GM21529 (cell line): Measurements from ENCODE around the gene ELAC2.

Source experiments
- ATAC-seq: cut with Tn5 transposase; IDR thresholded peaks from one replicate; pipeline ENCODE4 v1.9.1; 2021; ENCODE audit not compliant: unreplicated experiment

The ELAC2 gene

GRCh38 chr17:13016881-13017654 is 759 bp downstream of the ELAC2 start:
- ATAC-seq = peak; percentile 10

GRCh38 chr17:13014801-13015200 is 3.0 kb downstream of the ELAC2 start:
- no peak for ATAC-seq

DNA sequence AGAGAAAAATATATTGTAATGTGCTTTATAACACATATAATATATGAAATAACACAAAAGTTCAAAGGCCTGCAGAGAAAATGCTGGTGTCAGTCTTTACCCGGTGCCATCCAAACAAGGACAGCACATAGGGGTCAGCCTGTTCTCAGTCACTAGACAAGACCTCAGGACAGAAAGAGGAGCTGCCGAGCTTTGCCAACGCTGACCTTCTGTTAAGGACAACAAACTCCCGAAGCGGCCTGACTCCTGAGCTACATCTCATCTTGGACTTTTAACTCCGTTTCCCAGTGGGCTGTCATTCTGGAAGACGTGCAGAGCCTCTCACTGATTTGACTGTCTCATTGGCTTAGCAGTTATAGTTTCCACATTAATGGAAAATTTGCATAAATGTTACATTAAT is 6.9 kb downstream of the ELAC2 start:
- no peak for ATAC-seq

GRCh38 chr17:13008461-13008860 is 9.4 kb downstream of the ELAC2 start:
- ATAC-seq = no peak

DNA sequence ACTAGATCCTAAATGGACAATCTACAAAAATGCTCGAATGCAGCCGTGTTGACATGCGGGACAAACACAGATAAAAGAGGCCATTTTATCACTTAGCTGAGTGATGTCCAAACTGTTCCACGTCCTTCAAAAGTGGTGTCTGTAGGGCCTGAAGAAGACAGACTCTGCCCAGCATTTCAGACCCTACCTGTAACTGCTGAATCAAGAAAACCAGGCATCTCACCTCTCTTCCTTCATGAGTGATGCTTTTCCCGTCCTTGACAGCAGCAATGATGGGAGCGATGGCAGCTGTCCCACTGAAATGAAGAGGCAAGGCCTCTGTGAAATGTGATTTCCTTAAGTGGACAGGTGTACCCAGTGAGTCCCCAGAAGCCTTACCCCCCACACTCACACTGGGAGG is 12.3 kb downstream of the ELAC2 start:
- no peak for ATAC-seq

DNA sequence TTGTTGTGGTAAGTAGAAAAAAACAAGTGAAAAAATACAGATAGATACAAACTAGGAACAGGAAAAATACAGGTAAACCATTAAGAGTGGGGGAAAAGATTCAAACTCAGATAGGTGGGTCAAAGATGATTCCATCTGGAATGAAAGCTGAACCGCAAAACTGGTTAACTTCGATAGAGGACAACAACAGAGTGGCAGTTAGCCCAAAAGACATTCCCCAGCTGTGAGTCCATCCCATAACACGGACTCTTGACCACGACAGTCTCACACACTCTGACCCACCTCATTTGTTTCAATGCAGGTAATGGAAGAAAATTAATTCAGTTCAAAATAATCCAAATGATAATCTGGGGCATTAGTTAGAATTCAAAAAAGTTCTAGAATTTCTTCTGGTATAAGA is 13.5 kb downstream of the ELAC2 start:
- ATAC-seq = no peak

- ATAC-seq = no peak
Observed at GRCh38 chr17:13003927-13004326, 13.9 kb downstream of the ELAC2 start.

GRCh38 chr17:13003454-13003851 is 14.4 kb downstream of the ELAC2 start:
- ATAC-seq = no peak

GRCh38 chr17:13002761-13003453 is 14.9 kb downstream of the ELAC2 start:
- no peak for ATAC-seq

GRCh38 chr17:13001991-13002615 is 15.7 kb downstream of the ELAC2 start:
- no peak for ATAC-seq

- no peak for ATAC-seq
Observed at GRCh38 chr17:13000561-13000960, 17.3 kb downstream of the ELAC2 start.

DNA sequence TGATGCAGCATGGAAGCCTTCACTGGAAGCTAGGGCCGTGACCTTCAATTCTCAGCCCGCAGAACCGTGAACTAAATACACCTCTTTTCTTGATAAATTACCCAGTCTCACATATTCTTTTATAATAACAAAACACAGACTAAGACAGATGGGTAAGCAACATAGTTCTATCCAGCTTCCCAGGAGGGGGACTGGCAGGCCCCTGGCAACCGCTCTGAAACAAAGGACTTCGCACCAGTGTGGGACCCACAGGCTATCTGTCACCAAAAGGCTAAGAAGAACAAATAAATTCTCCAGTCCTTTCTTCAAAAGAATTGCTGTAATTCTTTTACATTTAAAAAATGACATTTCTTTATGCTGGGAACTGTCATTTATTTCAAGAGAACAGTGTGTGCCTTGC is 19.0 kb downstream of the ELAC2 start:
- ATAC-seq = no peak

DNA sequence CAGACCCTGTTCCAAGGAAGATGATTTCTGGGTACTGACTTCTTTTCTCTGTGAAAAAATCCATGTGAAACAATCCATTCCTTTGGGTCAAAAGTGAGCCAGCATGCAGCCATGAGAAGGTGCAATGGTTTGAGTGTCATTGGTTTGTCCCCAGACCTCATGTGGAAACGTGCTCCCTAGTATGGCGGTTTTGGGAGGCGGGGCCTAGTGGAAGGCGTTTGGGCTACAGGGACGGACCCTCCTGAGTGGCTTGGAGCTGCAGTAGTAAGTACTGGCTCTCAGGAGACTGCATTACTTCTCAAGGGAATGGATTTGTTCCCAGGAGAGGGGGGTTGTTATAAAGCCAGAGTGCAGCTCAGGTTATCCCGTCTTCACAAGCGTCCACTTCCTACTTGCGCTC is 19.4 kb downstream of the ELAC2 start:
- no peak for ATAC-seq

DNA sequence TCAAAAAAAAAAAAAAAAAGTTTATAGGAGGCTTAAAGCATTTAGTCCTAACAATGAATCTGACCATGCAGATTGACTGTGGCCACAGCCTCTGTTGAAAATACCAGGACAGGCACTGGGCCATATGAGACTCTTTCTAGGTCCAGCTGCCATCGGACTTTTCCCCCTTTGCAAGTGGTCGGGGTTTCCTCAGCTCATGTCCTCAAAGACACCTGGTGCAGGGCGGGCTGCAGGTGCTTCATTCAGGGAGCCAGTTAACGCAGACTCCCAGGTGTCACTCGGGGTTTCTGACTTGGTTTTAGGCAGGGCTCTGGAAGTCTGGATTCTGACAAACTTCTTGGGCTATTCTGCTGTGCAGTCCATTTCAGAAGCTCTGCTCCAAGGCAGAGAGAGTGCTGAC is 20.9 kb downstream of the ELAC2 start:
- no peak for ATAC-seq

DNA sequence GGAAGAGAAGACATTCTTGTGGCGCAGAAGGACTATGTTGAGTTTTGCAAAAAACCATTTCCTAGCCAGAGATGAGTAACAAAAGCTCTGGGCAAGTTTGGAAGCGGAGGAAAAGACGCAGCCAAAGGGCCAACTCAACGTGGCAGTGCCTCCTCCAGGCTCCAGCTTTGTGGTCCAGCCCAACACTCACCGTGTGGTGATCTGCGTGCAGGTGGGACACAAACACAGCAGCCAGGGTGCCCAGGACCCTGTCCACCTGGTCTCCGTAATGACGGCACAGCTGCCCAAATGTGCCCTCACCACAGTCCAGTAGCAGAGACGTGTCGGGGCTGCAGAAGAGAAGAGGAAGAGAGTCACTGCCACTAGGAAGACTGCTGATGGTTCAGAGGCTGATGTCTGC is 21.5 kb downstream of the ELAC2 start:
- ATAC-seq = no peak

GRCh38 chr17:12995896-12996295 is 21.9 kb downstream of the ELAC2 start:
- no peak for ATAC-seq

DNA sequence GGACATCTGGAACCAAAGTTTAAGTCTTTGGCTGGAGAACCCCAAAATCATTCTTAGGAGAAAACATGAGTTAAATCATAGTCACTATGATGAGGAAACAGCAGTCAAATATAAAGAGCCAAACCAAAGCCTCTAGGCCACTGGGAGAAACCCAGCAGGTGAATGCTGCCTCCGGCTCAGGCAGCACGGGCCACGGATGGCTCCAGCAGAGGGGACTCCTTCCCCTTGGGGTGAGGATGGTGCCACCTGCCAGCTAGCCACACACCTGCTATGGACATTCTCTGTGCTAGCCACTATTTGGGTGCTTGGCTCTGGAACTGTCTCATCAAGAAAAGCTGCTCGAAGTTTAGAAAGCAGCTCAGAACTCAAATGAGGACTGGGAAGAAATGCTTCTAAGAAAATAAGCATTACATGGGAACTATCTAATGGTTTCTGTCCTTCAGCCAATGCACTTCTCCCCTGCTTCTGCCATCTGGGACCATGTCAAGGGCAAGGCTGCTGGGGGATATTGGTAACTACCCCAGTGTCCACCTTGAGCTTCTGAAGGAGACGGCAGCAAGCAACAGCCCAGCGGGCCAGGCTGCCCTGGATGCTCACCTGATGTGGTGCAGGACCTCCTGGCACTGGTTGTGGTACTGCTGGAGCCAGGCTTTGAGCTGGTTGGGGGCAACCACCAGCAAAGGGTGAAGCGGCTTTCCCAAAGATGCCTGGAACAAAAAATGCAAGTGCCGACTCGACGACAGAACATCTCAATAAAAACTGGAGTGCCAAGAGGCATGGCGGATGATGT is 22.5 kb downstream of the ELAC2 start:
- ATAC-seq = no peak

DNA sequence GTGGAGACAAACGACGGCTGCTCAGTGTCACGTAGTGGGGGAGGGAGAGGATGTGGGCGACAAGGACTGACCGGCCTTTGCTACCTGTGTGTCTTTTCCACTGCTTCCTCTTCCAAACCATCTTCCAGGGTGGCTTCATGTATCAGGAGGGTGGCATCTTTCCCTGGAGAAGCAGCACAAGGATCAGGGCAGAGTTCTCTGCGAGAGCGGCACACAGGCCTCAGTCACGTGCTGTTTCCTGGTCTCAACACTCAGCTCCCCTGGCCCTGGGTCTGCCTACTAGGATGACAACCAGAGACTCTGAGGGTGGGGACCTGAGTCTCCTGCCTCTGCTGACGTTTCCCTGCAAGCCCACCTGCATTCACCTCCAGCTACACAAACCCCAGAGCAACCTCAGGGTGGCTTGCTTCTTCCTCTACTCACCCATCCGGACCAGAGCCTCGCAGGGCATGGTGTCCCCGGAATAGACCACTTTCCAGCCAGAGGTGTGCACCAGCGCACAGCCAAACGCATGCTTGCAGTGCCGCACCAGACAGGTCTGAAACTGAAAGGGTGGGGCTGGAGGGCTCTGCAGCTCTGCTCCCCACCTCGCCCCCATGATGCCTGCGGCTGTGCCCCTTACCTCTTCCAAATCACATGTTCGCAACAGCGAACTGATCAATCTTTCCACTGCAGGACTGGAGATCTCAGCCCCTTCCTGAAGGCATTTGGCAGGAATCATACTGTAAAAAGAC is 23.3 kb downstream of the ELAC2 start:
- ATAC-seq = no peak

- ATAC-seq = no peak
Observed at GRCh38 chr17:12993631-12994030, 24.2 kb downstream of the ELAC2 start.

DNA sequence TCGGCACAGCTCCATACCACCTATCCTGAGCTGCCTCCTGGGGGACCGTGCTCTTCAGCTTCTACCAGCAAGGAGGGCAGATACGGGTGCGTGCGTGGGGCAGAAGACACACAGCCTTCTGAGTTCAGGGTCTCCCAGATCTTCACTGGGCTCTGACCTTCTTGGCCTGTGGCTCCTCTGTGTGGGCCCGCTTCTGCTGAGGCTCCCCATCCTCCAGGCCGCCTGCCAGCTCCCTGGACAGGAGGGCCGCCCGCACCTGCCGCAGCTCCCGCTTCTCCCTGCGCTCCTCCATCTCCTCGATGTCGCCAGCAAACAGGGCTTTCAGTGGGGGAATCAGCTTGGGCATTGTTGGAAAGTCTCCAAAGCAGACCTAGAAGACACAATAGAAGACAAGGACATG is 25.2 kb downstream of the ELAC2 start:
- no peak for ATAC-seq

DNA sequence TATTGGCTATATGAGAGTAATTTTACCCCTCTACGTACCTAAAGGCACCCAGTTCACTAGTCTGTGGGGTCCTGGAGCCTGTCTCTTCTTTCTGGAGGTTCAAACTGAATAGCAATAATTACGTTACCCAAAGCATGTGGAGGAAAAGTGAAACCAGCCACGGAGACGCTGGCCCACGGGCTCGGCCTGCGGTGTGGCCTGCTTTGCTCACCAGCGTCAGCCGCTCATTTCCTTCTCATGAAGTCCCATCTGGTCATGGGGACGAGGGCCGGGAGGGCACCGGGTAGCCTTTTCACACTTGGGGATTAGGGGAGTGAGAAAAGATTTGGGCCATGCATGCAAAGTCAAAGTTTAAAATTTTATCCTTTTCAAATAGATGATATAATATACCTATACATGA is 26.9 kb downstream of the ELAC2 start:
- no peak for ATAC-seq
